PC-3 (cell line): ENCODE data around the gene ARL6IP4. TPM values are rescaled to one million over a fixed set of nuclear protein-coding genes. Genes with fewer than 3 reads are reported as not detected.

ENCODE experiments used
- ATAC-seq: fragments of 200-7000 bp; cut with Tn5 transposase; 2 replicates; pipeline ENCODE4 v1.9.1; 2020; ENCODE audit warnings: mild to moderate bottlenecking, moderate library complexity
- BruUV-seq: library from RNA; stranded (reverse); fragments of 400-500 nt; replicated peaks from 2 replicates; lab custom pipeline; 2021; lab: Mats Ljungman, UMichigan
- CTCF ChIA-PET: fragments of 300-600 bp; sonication (Branson Sonifier 250); formaldehyde crosslinking; loops from one replicate; lab custom pipeline; 2022; ENCODE audit warnings: antibody characterized with exemption; lab: Charles Lee
- POLR2A ChIA-PET: fragments of 300-600 bp; sonication (Branson Sonifier 250); formaldehyde crosslinking; loops from one replicate; lab custom pipeline; 2022; ENCODE audit warnings: antibody characterized with exemption; ENCODE audit not compliant: unreplicated experiment; lab: Charles Lee
- DNase-seq: peaks from one replicate; pipeline ENCODE4 v3.0.0-alpha.2; 2015
- H2AFZ ChIP-seq: fragments of 300-600 bp; sonication (generic); 2 replicates; pipeline ENCODE4 v1.6.0; 2016; ENCODE audit warnings: antibody characterized with exemption, low read length
- H3F3A ChIP-seq: fragments of 300-600 bp; sonication (generic); one replicate; pipeline ENCODE4 v1.6.0; 2017; ENCODE audit warnings: antibody characterized with exemption, low read length, control low read depth, mild to moderate bottlenecking; ENCODE audit not compliant: unreplicated experiment
- H3K27ac ChIP-seq: fragments of 300-600 bp; sonication (generic); 2 replicates; pipeline ENCODE4 v1.5.1; 2016; ENCODE audit warnings: mild to moderate bottlenecking, low read length
- H3K27me3 ChIP-seq: fragments of 300-600 bp; sonication (generic); 2 replicates; pipeline ENCODE4 v1.6.1; 2016; ENCODE audit warnings: low read length, mixed read lengths
- H3K36me3 ChIP-seq: fragments of 300-600 bp; sonication (generic); 2 replicates; pipeline ENCODE4 v1.6.1; 2016; ENCODE audit warnings: low read depth, mixed run types, low read length, mixed read lengths
- H3K4me1 ChIP-seq: fragments of 300-600 bp; sonication (generic); 2 replicates; pipeline ENCODE4 v1.5.1; 2016; ENCODE audit warnings: low read length; ENCODE audit not compliant: insufficient read depth
- H3K4me2 ChIP-seq: fragments of 300-600 bp; sonication (generic); 2 replicates; pipeline ENCODE4 v1.6.0; 2016; ENCODE audit warnings: low read length
- H3K4me3 ChIP-seq: fragments of 300-600 bp; sonication (generic); 2 replicates; pipeline ENCODE4 v1.5.1; 2016; ENCODE audit warnings: mild to moderate bottlenecking, low read length, mixed read lengths
- H3K79me2 ChIP-seq: fragments of 300-600 bp; sonication (generic); 2 replicates; pipeline ENCODE4 v1.6.1; 2017; ENCODE audit warnings: low read length, mixed read lengths
- H3K9ac ChIP-seq: fragments of 300-600 bp; sonication (generic); 2 replicates; pipeline ENCODE4 v1.6.0; 2016; ENCODE audit warnings: mild to moderate bottlenecking, low read length
- H3K9me2 ChIP-seq: fragments of 300-600 bp; sonication (generic); replicated peaks from 2 replicates; pipeline ENCODE4 v1.6.1; 2016; ENCODE audit warnings: mixed run types, low read length, mixed read lengths
- H3K9me3 ChIP-seq: fragments of 300-600 bp; sonication (generic); 2 replicates; pipeline ENCODE4 v1.6.1; 2016; ENCODE audit warnings: low read length, mixed read lengths
- H4K20me1 ChIP-seq: fragments of 300-600 bp; sonication (generic); 2 replicates; pipeline ENCODE4 v1.6.1; 2016; ENCODE audit warnings: low read length, mixed read lengths
- EZH2 ChIP-seq: fragments of 300-600 bp; sonication (generic); IDR thresholded peaks from one replicate; pipeline ENCODE4 v1.6.1; 2017; ENCODE audit warnings: antibody characterized with exemption, mild to moderate bottlenecking, low read length; ENCODE audit not compliant: unreplicated experiment
- EZH2phosphoT487 ChIP-seq: fragments of 300-600 bp; sonication (generic); IDR thresholded peaks from 2 replicates; pipeline ENCODE4 v1.6.1; 2018; ENCODE audit warnings: mild to moderate bottlenecking, antibody characterized with exemption, low read length, borderline replicate concordance
- intact Hi-C: fragments of 100-400 bp; cut with micrococcal nuclease; formaldehyde crosslinking; loops from 2 replicates; pipeline ENCODE4 v1.9.0; 2023
- total RNA-seq: library from RNA; depleted of rRNA; stranded (reverse); fragments of >200 nt; gene quantifications from 2 replicates; pipeline ENCODE4 v1.2.3, GENCODE V29; 2014
- TF ChIP-seq, protein P1 (sequence below): fragments of 300-600 bp; sonication (generic); conservative IDR thresholded peaks from 2 replicates; pipeline ENCODE4 v1.5.1; 2017; ENCODE audit warnings: antibody characterized with exemption, low read depth, mild to moderate bottlenecking, low read length

The ARL6IP4 gene
- total RNA-seq, 1 experiment from 2014 or later, result 363 TPM

DNA sequence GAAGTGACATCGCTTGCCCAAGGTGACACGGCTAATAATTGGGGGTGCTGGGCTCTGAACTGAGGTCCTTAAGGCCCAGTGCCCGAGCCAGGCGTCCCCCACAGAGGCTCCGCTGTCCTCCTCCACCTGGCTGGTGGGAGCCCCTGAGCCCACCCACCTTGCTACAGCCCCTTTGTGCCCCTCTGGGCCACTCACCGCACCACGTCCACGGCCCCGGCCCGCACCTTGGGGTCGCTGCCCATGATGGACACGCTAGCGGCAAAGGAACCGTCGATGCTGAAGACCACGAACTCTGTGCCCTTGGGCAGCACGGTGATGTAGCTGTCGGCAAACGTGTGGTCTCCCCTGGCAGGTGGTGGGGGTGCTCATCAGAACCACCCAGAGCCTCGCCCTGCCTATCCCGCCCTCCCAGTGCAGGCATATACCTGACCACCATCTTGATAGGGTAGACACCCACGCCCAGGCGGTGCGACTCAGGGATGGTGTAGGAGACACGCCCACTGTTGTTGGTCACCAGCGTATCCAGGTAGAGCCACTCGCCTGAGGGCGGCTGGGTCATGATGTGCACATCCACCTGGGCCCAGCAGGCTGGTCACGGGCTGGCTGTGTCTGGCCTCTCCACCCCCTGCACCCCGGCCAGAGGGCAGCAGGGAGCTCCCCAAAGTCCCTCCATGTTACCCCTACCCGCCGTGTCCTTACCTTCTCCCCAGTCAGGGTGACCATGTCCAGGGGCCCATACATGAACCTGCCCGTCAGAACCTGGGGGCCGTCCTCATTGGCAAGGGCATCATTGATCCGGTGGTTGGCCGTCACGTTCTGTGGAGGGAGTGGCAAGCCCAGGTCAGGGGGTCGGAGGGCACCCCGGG, 6.8 kb downstream of the ARL6IP4 start:
- H4K20me1 ChIP-seq, result no peaks in the 10 kb centered on the region
- H3K27ac ChIP-seq, result no peak overlapping the region
- no peak overlapping the region for H3K9ac ChIP-seq
- no peak overlapping the region for H3K4me3 ChIP-seq
- TF ChIP-seq, protein P1, sequence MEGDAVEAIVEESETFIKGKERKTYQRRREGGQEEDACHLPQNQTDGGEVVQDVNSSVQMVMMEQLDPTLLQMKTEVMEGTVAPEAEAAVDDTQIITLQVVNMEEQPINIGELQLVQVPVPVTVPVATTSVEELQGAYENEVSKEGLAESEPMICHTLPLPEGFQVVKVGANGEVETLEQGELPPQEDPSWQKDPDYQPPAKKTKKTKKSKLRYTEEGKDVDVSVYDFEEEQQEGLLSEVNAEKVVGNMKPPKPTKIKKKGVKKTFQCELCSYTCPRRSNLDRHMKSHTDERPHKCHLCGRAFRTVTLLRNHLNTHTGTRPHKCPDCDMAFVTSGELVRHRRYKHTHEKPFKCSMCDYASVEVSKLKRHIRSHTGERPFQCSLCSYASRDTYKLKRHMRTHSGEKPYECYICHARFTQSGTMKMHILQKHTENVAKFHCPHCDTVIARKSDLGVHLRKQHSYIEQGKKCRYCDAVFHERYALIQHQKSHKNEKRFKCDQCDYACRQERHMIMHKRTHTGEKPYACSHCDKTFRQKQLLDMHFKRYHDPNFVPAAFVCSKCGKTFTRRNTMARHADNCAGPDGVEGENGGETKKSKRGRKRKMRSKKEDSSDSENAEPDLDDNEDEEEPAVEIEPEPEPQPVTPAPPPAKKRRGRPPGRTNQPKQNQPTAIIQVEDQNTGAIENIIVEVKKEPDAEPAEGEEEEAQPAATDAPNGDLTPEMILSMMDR, result no peak
- TF ChIP-seq EZH2 (no peak), EZH2phosphoT487 (no peak)
- ATAC-seq (no peak), DNase-seq (no peak)
- no peaks in the 10 kb centered on the region for H3K9me2 ChIP-seq
- H3K4me1 ChIP-seq, result peaks cover 3% of the 10 kb centered on the region; the same call in 1 of the 2 replicates
- no peaks in the 10 kb centered on the region for H3K27me3 ChIP-seq
- H3K4me2 ChIP-seq, result no peak overlapping the region
- no peak overlapping the region for H2AFZ ChIP-seq
- no peaks in the 10 kb centered on the region for H3F3A ChIP-seq
- POLR2A ChIA-PET, result no interaction called here
- H3K36me3 ChIP-seq, result peaks cover 2% of the 10 kb centered on the region; the same call in 1 of the 2 replicates
- no TSS peak for BruUV-seq
- H3K79me2 ChIP-seq, result peaks cover 10% of the 10 kb centered on the region
- CTCF ChIA-PET, result no interaction called here
- H3K9me3 ChIP-seq, result no peaks in the 10 kb centered on the region
- intact Hi-C loops, result no loop called here

DNA sequence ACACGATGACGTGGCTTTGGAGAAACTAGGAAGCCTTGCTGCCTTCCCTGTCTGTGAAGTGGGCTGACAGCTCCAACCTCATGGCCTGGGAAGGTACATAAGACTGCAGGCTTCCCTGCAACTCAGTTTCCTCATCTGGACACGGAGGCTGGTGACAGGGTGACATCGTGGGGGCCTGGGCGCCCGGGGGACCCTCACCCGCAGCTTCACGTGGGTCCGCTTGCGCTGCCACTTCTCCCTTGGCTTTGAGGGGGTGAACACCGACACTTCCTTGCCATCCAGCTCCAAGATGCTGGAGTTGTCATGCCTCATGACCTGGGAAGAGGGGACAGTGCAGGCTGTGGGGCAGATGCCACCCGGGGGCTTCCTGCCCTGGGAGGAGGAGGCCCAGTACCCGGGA, 7.6 kb downstream of the ARL6IP4 start:
- ATAC-seq, result no peak
- H3K36me3 ChIP-seq, result no peaks in the 10 kb centered on the region; the same call in 1 of the 2 replicates
- H3K27me3 ChIP-seq, result no peaks in the 10 kb centered on the region
- H3K9me3 ChIP-seq, result no peaks in the 10 kb centered on the region
- no peak for DNase-seq
- no peaks in the 10 kb centered on the region for H4K20me1 ChIP-seq
- POLR2A ChIA-PET, result no interaction called here
- H3K4me1 ChIP-seq, result no peaks in the 10 kb centered on the region
- no TSS peak for BruUV-seq
- no peaks in the 10 kb centered on the region for H3F3A ChIP-seq
- no peak overlapping the region for H3K9ac ChIP-seq
- CTCF ChIA-PET, result no interaction called here
- H2AFZ ChIP-seq, result no peak overlapping the region
- no peak overlapping the region for H3K27ac ChIP-seq
- H3K9me2 ChIP-seq, result no peaks in the 10 kb centered on the region
- TF ChIP-seq EZH2 (no peak), EZH2phosphoT487 (no peak)
- TF ChIP-seq, protein P1, result no peak
- no peak overlapping the region for H3K4me3 ChIP-seq
- 0 out of 2 replicates have a peak, but pooled peaks cover 3% of the 10 kb centered on the region for H3K79me2 ChIP-seq
- intact Hi-C loops, result no loop called here
- no peak overlapping the region for H3K4me2 ChIP-seq
